ENCODE measurements around the gene OCRL. TPM values are rescaled to one million over a fixed set of nuclear protein-coding genes. Genes with fewer than 3 reads are reported as not detected.
"Not testable (repeated sequence)": the region's sequence is repeated elsewhere in the genome, so short reads cannot be mapped to it uniquely, and the experiment has no call there.

Gene OCRL
- polyA plus RNA-seq, 1 of the 3 experiments (the other 2 are of a cell fraction) = 18.6 TPM

- no peak overlapping the region for H3K4me3 ChIP-seq (ENCODE audit: low read depth in 2 of 2, low read length in 1 of 2)
- 93% methylated on average over 2 of the region's 2 CpGs for WGBS (ENCODE audit: low lambda C conversion rate)
- no peak overlapping the region for H3K27ac ChIP-seq (ENCODE audit: low read depth in 2 of 2, low read length in 1 of 2)
- H4K20me1 ChIP-seq (ENCODE audit: insufficient read depth) = no peaks in the 10 kb centered on the region
- H3K9me2 ChIP-seq = no peaks in the 10 kb centered on the region
- H3K4me2 ChIP-seq = no peak overlapping the region
- ChIA-PET POLR2A (no interaction called here), CTCF (interaction anchor here (1.0 kb wide), 2 partner anchors 29 to 32 kb away, joined by 3 to 5 read pairs; partner anchors contain the start of gene OCRL)
- H3K9ac ChIP-seq = no peak overlapping the region
- H3F3A ChIP-seq (replicated peaks; ENCODE audit: insufficient read depth) = no peaks in the 10 kb centered on the region
- no peak for DNase-seq
- H3K27me3 ChIP-seq (ENCODE audit: insufficient read depth) = no peaks in the 10 kb centered on the region
- H3K9me3 ChIP-seq = no peaks in the 10 kb centered on the region
- H3K36me3 ChIP-seq (replicated peaks in 1 of 2; ENCODE audit: control insufficient read depth in 1 of 2, insufficient read depth in 2 of 2, low read length in 1 of 2) = peaks cover 30 to 61% of the 10 kb centered on the region in 2 experiments
- TF ChIP-seq USF1 (IDR thresholded peaks at IDR 0.05; ENCODE audit: borderline replicate concordance, low read depth) = no peak
- no peak for TF ChIP-seq FOXJ3 (CRISPR knock-in tag; IDR thresholded peaks at IDR 0.05)
- no peak for TF ChIP-seq REST (IDR thresholded peaks at IDR 0.05; ENCODE audit: low read depth, low read length)
- no peak for TF ChIP-seq EP300 (IDR thresholded peaks at IDR 0.05; ENCODE audit: borderline replicate concordance in 1 of 2, low read depth in 1 of 2, low read length in 1 of 2)
- no peak for TF ChIP-seq FOXM1 (IDR thresholded peaks at IDR 0.05; ENCODE audit: low read depth)
- TF ChIP-seq CTCF (IDR thresholded peaks at IDR 0.05) = no peak
- TF ChIP-seq, protein P1, sequence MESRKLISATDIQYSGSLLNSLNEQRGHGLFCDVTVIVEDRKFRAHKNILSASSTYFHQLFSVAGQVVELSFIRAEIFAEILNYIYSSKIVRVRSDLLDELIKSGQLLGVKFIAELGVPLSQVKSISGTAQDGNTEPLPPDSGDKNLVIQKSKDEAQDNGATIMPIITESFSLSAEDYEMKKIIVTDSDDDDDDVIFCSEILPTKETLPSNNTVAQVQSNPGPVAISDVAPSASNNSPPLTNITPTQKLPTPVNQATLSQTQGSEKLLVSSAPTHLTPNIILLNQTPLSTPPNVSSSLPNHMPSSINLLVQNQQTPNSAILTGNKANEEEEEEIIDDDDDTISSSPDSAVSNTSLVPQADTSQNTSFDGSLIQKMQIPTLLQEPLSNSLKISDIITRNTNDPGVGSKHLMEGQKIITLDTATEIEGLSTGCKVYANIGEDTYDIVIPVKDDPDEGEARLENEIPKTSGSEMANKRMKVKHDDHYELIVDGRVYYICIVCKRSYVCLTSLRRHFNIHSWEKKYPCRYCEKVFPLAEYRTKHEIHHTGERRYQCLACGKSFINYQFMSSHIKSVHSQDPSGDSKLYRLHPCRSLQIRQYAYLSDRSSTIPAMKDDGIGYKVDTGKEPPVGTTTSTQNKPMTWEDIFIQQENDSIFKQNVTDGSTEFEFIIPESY (IDR thresholded peaks at IDR 0.05; ENCODE audit: borderline replicate concordance, low read depth) = no peak
- H2AFZ ChIP-seq (ENCODE audit: low read depth) = no peak overlapping the region
- peaks cover 6 to 8% of the 10 kb centered on the region in 2 experiments; a peak in 3 of 4 replicates for H3K4me1 ChIP-seq (ENCODE audit: control insufficient read depth in 1 of 2, insufficient read depth in 2 of 2, low read depth in 1 of 2, low read length in 1 of 2)
- H3K79me2 ChIP-seq (ENCODE audit: insufficient read depth) = no peaks in the 10 kb centered on the region
Measured at GRCh38 chrX:129572422-129572821, 32.4 kb downstream of the OCRL start.

GRCh38 chrX:129573652-129574051, 33.6 kb downstream of the OCRL start:
- H3K36me3 ChIP-seq (replicated peaks in 1 of 2; ENCODE audit: control insufficient read depth in 1 of 2, insufficient read depth in 2 of 2, low read length in 1 of 2) = peaks cover 35 to 63% of the 10 kb centered on the region in 2 experiments
- H3K27ac ChIP-seq (ENCODE audit: low read depth in 2 of 2, low read length in 1 of 2); H3K9me3 ChIP-seq; H4K20me1 ChIP-seq (ENCODE audit: insufficient read depth); POLR2A ChIA-PET; H2AFZ ChIP-seq (ENCODE audit: low read depth); H3K9ac ChIP-seq; H3K27me3 ChIP-seq (ENCODE audit: insufficient read depth); H3K4me3 ChIP-seq (ENCODE audit: low read depth in 2 of 2, low read length in 1 of 2); H3K4me2 ChIP-seq; DNase-seq; CTCF ChIA-PET; H3K9me2 ChIP-seq; H3K79me2 ChIP-seq (ENCODE audit: insufficient read depth); H3F3A ChIP-seq (replicated peaks; ENCODE audit: insufficient read depth): not testable (repeated sequence)
- H3K4me1 ChIP-seq (ENCODE audit: control insufficient read depth in 1 of 2, insufficient read depth in 2 of 2, low read depth in 1 of 2, low read length in 1 of 2) = peaks cover 6 to 14% of the 10 kb centered on the region in 2 experiments; a peak in 3 of 4 replicates
- 97% methylated on average over 4 of the region's 4 CpGs for WGBS (ENCODE audit: low lambda C conversion rate)

Data from SK-N-SH (cell line).